ENCODE data around the gene ST3GAL4. TPM values are rescaled to one million over a fixed set of nuclear protein-coding genes. Genes with fewer than 3 reads are reported as not detected.
A peak's percentile ranks its signal among the peaks of the same experiment; 100 is the strongest.

The ST3GAL4 gene
- polyA plus RNA-seq, 1 of the 3 experiments (the other 2 are of a cell fraction), result 32.0 TPM

DNA sequence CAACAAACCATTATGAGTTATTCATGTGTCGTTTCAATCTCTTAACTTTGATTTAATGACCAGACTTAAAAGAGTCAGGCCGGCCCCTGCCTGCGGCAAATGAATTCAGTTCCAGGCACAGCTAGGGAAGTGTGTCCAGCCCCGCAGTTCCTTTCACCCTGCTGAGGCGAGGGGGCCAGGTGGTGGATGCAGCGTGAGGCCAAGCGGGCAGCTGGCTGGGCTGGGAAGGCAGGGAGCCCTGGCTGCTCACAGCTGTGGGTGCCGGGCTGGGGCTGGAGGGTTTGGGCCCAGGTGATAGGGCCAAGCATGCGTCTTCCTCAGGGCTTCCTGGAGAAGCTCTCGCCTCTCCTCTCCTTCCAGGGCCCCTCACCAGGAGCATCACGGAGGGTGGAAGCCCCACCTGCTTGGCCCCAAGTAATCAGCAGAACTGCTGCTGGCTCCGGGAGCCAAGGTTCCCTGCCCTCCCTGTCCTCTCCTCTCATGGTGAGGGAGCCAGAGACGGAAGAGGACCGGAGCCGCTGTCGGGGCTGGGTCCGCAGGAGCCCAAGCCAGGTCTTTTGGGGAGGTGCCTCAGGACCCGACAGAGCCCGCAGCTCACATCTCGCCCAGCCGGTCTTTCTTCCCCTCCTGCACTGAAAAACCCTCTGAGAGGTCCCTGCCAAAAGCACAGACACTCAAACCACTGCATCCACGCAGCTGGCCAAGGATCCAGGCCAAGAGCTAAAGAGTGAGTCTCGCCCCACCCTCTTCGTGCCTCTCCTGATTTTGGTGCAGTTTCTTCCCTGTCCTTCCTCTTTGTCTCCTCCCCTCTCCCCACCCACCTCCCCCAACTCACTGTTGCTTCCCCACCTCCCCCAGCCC lies 97.0 kb downstream of the ST3GAL4 start:
- POLR2A ChIA-PET, result no interaction called here
- H2AFZ ChIP-seq (ENCODE audit: low read depth), result no peak overlapping the region
- WGBS (ENCODE audit: low lambda C conversion rate), result 82% methylated on average over 16 of the region's 24 CpGs
- no peak for TF ChIP-seq CHD2 (IDR thresholded peaks at IDR 0.05; ENCODE audit: low read length, partially characterized antibody)
- no peak for TF ChIP-seq FOXJ3 (CRISPR knock-in tag; IDR thresholded peaks at IDR 0.05)
- TF ChIP-seq, protein P1, sequence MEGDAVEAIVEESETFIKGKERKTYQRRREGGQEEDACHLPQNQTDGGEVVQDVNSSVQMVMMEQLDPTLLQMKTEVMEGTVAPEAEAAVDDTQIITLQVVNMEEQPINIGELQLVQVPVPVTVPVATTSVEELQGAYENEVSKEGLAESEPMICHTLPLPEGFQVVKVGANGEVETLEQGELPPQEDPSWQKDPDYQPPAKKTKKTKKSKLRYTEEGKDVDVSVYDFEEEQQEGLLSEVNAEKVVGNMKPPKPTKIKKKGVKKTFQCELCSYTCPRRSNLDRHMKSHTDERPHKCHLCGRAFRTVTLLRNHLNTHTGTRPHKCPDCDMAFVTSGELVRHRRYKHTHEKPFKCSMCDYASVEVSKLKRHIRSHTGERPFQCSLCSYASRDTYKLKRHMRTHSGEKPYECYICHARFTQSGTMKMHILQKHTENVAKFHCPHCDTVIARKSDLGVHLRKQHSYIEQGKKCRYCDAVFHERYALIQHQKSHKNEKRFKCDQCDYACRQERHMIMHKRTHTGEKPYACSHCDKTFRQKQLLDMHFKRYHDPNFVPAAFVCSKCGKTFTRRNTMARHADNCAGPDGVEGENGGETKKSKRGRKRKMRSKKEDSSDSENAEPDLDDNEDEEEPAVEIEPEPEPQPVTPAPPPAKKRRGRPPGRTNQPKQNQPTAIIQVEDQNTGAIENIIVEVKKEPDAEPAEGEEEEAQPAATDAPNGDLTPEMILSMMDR (IDR thresholded peaks at IDR 0.05), result no peak
- TF ChIP-seq GATA2 (CRISPR knock-in tag; IDR thresholded peaks at IDR 0.05), result no peak
- TF ChIP-seq RAD21 (IDR thresholded peaks at IDR 0.05; ENCODE audit: low read length), result no peak
- no peak for TF ChIP-seq ZBTB33 (IDR thresholded peaks at IDR 0.05; ENCODE audit: borderline replicate concordance, low read depth)
- no peak for TF ChIP-seq USF2 (IDR thresholded peaks at IDR 0.05; ENCODE audit: borderline replicate concordance, low read depth, low read length)
- no peak for TF ChIP-seq USF1 (IDR thresholded peaks at IDR 0.05; ENCODE audit: borderline replicate concordance, low read depth)
- no peak for TF ChIP-seq TEAD4 (IDR thresholded peaks at IDR 0.05; ENCODE audit: borderline replicate concordance, insufficient read depth)
- no peak for TF ChIP-seq FOSL2 (IDR thresholded peaks at IDR 0.05; ENCODE audit: borderline replicate concordance, low read depth)
- no peak for TF ChIP-seq RCOR1 (IDR thresholded peaks at IDR 0.05; ENCODE audit: low read length)
- TF ChIP-seq NFIC (IDR thresholded peaks at IDR 0.05; ENCODE audit: borderline replicate concordance), result no peak
- no peak for TF ChIP-seq JUND (IDR thresholded peaks at IDR 0.05)
- no peak for TF ChIP-seq SMC3 (IDR thresholded peaks at IDR 0.05; ENCODE audit: low read depth, low read length)
- TF ChIP-seq RFX5 (IDR thresholded peaks at IDR 0.05; ENCODE audit: low read length), result no peak
- TF ChIP-seq MAX (IDR thresholded peaks at IDR 0.05; ENCODE audit: low read depth), result no peak
- no peak for TF ChIP-seq MXI1 (IDR thresholded peaks at IDR 0.05; ENCODE audit: low read depth, low read length)
- no peak for TF ChIP-seq REST (IDR thresholded peaks at IDR 0.05; ENCODE audit: low read depth, low read length)
- no peak for TF ChIP-seq YY1 (IDR thresholded peaks at IDR 0.05; ENCODE audit: low read depth)
- H3K9me3 ChIP-seq, result no peaks in the 10 kb centered on the region
- H3K79me2 ChIP-seq (ENCODE audit: insufficient read depth), result no peaks in the 10 kb centered on the region
- no peak overlapping the region for H3K27ac ChIP-seq (ENCODE audit: low read depth in 2 of 2, low read length in 1 of 2)
- H3K9ac ChIP-seq, result no peak overlapping the region
- H3K4me2 ChIP-seq, result no peak overlapping the region
- peaks cover 0 to 28% of the 10 kb centered on the region in 2 experiments; a peak in 1 of 4 replicates for H3K4me1 ChIP-seq (ENCODE audit: control insufficient read depth in 1 of 2, insufficient read depth in 2 of 2, low read depth in 1 of 2, low read length in 1 of 2)
- peak; percentile 75 for DNase-seq
- H3K36me3 ChIP-seq (replicated peaks in 1 of 2; ENCODE audit: control insufficient read depth in 1 of 2, insufficient read depth in 2 of 2, low read length in 1 of 2), result no peaks in the 10 kb centered on the region
- CTCF ChIA-PET, result interaction anchor here (1.0 to 5.9 kb wide), 4 partner anchors 10 to 264 kb away, joined by 3 to 44 read pairs (median 14); no protein-coding TSS in a partner anchor
- no peak overlapping the region for H3K4me3 ChIP-seq (ENCODE audit: low read depth in 2 of 2, low read length in 1 of 2)
- H3F3A ChIP-seq (replicated peaks; ENCODE audit: insufficient read depth), result peaks cover 22% of the 10 kb centered on the region
- no peaks in the 10 kb centered on the region for H3K9me2 ChIP-seq
- H4K20me1 ChIP-seq (ENCODE audit: insufficient read depth), result no peaks in the 10 kb centered on the region
- no peaks in the 10 kb centered on the region for H3K27me3 ChIP-seq (ENCODE audit: insufficient read depth)
